Left renal pelvis (tissue), 4 donors: ENCODE results near the gene CPSF7. TPM values are rescaled to one million over a fixed set of nuclear protein-coding genes. Genes with fewer than 3 reads are reported as not detected.
"Not testable (repeated sequence)": the region's sequence is repeated elsewhere in the genome, so short reads cannot be mapped to it uniquely, and the experiment has no call there.

ENCODE experiments used
- DNase-seq, 4 donors: peaks; one replicate each; pipeline ENCODE4 v3.0.0-alpha.2; 2013; ENCODE audit warnings: low read depth in 4 of 4, low spot score in 3 of 4
- polyA plus RNA-seq, 4 donors: library from polyadenylated mRNA; unstranded; fragments of 120-200 nt; gene quantifications; one replicate each; pipeline ENCODE4 v1.2.1, GENCODE V29; 2013; ENCODE audit not compliant: insufficient read length in 4 of 4

Gene CPSF7
- polyA plus RNA-seq, 4 donors = 101 to 119 (median 104) TPM

DNA sequence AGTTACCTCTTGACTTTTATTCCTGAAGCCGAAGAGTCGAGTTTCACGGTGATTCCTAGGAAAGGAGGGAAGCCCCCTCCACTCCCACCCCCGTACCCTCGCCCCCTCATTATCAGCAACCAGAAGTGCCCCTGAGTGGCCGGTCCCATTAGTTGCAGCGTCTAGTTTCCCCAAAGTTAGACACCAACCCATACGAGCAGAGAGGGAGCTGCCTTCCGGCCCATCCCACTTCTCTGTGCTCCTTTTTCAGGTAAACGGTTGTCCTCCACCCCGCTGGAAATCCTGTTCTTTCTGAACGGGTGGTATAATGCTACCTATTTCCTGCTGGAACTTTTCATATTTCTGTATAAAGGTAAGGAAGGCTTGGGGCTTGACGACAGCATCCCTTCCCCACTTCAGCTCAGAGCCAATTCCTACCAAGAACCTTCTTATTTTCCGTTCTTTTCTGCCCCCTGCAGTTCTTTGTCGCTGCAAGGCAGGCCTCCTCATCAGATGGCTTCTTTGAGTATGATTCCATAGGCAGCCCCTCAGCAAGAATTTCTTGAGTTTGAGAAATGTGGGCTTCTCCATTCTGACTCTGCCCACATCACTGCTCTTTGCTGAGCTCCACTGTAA is 36.7 kb downstream of the CPSF7 start:
- DNase-seq = no peak

- no peak for DNase-seq
Measured at GRCh38 chr11:61390161-61390560, 39.6 kb downstream of the CPSF7 start.

- no peak for DNase-seq
Measured at GRCh38 chr11:61384271-61385242, 45.2 kb downstream of the CPSF7 start.

GRCh38 chr11:61383859-61384258 is 45.9 kb downstream of the CPSF7 start:
- not testable (repeated sequence) for DNase-seq

- no peak for DNase-seq
Measured at GRCh38 chr11:61380884-61381283, 48.9 kb downstream of the CPSF7 start.

- DNase-seq = no peak
Measured at GRCh38 chr11:61378713-61379313, 51.0 kb downstream of the CPSF7 start.

GRCh38 chr11:61377461-61378160 is 52.2 kb downstream of the CPSF7 start:
- no peak for DNase-seq

GRCh38 chr11:61375761-61376108 is 54.0 kb downstream of the CPSF7 start:
- no peak for DNase-seq

DNA sequence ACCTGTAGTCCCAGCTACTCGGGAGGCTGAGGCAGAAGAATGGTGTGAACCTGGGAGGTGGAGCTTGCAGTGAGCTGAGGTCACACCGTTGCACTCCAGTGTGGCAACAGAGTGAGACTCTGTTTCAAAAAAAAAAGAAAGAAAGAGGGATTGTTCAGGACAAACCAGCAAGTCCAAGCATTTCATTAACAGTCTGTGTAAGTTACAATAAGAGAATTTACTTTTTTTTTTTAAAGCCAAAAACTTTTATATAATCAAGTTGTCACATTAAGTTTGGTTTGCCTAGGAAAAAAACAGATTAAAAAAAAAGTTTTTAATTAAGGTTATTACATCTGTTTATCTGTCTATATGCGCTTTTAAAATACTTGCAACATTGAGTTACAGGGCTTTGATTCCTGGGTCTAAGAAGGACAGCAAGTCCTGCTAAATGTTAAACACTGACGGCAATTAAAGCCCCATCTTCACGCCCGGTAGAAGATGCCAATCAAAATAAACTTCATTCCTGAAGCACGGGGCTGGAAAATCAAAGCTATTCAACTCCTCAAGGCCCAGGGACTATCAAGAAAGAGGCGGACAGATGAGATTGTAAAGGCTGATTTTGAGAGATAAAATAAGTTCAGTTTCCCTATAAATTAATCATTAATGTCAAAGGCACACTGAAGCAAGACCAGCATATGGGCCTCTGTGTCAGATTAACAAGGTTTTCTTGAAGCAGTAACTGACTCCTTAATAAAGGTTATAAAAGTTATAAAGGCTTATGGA is 56.9 kb downstream of the CPSF7 start:
- no peak for DNase-seq

DNA sequence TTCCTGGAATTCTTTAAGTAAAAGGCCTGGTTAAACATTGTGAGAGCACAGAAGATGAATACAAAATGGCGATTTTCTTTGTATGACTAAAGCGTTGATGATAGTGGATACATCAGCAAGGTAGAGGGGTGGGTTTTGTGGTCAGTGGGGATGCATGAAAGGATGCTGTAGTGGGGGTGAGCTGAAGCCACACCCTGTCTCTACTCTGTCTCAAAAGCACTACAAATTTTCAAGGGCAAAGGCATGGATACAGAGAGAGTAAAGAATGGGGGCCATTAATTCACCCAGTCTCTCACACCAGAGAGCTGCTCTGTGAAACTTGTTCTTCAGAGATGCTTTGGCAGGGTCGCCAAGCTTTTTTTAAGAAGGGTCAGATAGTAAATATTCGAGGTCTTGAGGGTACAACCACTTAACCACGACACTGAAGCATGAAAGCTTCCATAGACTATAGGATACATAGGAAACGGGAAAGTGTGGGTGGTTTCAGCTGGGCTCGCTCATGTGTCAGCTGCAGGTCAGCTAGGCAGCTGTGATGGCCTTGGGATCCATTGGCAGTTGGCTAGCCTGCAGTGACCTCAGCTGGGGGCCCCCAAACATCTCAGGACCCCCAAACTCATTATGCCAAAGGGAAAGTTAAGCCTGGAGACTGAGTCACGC is 59.3 kb downstream of the CPSF7 start:
- DNase-seq = no peak

GRCh38 chr11:61369372-61370348 is 60.1 kb downstream of the CPSF7 start:
- DNase-seq = no peak

DNA sequence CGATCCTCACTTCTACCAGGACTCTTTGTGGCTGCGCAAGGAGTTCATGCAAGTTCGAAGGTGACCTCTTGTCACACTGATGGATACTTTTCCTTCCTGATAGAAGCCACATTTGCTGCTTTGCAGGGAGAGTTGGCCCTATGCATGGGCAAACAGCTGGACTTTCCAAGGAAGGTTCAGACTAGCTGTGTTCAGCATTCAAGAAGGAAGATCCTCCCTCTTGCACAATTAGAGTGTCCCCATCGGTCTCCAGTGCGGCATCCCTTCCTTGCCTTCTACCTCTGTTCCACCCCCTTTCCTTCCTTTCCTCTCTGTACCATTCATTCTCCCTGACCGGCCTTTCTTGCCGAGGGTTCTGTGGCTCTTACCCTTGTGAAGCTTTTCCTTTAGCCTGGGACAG is 61.1 kb downstream of the CPSF7 start:
- DNase-seq = no peak

DNA sequence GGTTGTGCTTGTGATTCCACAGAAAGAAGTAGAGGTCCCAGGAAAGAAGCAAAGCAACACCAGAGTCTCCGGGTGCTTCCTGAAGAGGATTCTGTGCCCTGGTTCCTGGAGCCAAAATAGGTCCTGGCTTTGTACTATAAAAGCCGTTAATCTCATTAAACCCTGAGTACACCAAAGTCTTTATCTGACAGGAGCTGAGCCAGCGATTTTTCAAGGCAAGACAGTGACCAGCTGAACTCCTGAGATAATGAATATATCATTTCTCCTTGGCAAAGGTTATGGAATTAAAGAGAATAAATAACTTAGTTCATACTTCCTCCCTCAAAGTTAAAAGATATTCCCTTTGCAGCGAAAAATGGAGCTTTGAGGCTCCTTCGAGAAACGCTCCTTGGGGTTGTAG is 62.4 kb downstream of the CPSF7 start:
- no peak for DNase-seq

DNA sequence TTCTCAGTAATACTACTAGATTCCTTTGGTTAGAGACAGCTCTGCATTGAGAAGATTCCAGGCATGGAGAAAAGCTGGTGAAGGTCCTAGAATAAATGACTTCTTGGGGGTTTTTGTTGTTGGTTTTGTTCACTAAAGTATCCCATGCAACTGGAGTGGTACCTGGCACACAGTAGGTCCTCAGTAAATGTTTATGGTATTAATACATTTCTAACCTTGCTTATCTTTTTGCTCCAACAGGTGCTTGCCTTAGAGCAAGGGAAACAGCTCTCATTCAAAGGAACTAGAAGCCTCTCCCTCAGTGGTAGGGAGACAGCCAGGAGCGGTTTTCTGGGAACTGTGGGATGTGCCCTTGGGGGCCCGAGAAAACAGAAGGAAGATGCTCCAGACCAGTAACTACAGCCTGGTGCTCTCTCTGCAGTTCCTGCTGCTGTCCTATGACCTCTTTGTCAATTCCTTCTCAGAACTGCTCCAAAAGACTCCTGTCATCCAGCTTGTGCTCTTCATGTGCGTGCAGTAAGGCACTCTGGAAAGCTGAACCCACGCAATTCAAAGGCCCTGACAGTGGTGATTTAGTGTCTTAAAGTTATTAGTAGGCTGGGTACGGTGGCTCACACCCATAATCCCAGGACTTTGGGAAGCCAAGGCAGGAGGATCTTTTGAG is 65.6 kb downstream of the CPSF7 start:
- no peak for DNase-seq

- peak in 1 of 4 donors; percentile 9 for DNase-seq
Measured at GRCh38 chr11:61362542-61362875, 67.3 kb downstream of the CPSF7 start.

DNA sequence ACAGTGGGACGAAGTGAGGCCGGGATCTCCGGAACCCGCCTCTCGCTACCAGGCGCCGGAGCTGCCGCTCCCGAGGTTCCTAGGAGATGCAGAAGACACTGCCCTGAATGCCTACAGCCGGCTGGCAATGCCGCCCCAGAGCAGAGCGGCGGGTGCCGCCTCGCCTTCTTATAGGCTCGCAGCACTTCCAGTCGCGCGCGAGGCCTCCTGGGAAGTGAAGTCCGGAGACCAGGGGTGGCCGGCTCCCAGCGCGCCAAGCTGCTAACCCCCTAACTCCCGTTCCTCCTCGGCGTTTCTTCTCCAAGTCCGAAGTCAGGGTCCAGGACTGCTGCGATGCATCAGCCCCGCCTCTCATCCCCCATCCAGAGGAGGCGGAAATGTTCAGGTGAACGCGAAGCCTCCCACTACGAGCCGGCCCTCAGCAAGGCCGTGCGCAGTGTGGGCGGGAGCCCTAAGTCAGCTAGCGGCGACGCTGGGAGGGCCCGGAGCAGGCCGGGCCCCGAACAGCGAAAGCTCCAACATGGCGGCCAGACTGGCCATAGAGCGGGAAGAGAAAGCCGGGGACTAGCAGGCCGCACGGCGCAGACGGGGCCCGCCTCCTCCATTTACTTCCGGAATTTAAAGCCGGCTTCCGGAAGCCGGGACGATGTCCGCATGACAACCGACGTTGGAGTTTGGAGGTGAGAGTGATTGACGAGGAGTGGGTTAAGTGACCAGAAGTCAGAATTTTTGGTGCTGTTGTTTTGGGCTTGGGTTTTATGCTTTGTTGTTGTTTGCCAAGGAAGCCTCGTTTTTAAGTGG is 67.8 kb downstream of the CPSF7 start, which contains the start of the genes CYB561A3 and TMEM138:
Gene CYB561A3 (minus strand): TSS at position 142 of the 801 bp plus-strand sequence. CDS start 5,169 bp downstream, outside the sequence.
Gene TMEM138 (plus strand): TSS at position 634 of the 801 bp plus-strand sequence. CDS start 2,017 bp downstream, outside the sequence.
- DNase-seq = peak; percentile 82 to 88 (median 85)

- no peak for DNase-seq
Measured at GRCh38 chr11:61361237-61361740, 68.5 kb downstream of the CPSF7 start.
